Dermis microvascular lymphatic vessel endothelial cell (primary cell): ENCODE results near the gene DPRX. TPM values are rescaled to one million over a fixed set of nuclear protein-coding genes. Genes with fewer than 3 reads are reported as not detected.
A peak's percentile ranks its signal among the peaks of the same experiment; 100 is the strongest.

Experiments
- DNase-seq, 2 donors: peaks; one replicate each; pipeline versions ENCODE4 v3.0.0 to v3.0.0-alpha.2; 2010; ENCODE audit warnings: low read depth in 2 of 2
- total RNA-seq: library from RNA; depleted of rRNA; stranded (reverse); fragments of >200 nt; gene quantifications from 2 replicates; pipeline ENCODE4 v1.2.1, GENCODE V29; 2014

DPRX gene, protein sequence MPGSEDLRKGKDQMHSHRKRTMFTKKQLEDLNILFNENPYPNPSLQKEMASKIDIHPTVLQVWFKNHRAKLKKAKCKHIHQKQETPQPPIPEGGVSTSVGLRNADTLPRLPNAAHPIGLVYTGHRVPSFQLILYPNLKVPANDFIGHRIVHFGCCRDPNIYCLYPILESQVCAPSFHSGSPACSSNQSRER
- total RNA-seq = not detected in 2 replicates

DNA sequence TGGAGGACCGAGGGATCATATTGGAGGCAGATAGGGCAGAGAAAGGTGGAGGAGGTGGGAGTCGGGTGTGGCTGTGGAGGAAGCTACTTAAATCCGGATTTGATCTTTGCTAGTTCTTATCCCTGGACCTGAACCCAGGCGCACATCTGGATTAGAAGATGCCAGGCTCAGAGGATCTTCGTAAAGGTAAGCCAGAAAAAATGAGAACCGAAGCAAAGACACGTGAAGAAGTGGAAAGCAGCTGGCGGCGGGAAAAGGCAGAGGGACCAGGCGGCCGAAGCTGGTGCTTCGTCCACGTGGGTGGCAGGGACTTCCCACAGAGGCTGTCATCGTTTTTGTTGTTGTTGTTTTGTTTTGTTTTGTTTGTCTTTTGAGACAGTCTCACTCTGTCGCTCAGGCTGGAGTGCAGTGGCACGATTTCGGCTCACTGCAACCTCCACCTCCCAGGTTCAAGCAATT lies at the start of gene DPRX:
TSS of gene DPRX (plus strand) at position 51 of the 459 bp plus-strand sequence. CDS start at position 159, 108 bp downstream.
- DNase-seq = no peak

DNA sequence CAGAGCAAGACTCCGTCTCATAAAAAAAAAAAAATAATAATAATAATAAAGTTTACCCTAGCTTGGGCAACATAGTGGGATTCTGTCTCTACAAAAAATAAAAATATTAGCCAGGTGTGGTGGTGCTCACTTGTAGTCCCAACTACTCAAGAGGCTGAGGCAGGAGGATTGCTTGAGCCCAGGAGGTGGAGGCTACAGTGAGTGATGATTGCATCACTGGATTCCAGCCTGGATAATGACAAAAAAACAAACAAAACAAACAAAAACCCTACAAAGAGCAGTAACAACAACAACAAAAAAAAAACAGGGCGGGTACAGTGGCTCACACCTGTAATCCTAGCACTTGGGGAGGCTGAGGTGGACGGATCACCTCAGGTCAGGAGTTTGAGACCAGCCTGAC lies 48.6 kb upstream of the DPRX start:
- DNase-seq = no peak

DNA sequence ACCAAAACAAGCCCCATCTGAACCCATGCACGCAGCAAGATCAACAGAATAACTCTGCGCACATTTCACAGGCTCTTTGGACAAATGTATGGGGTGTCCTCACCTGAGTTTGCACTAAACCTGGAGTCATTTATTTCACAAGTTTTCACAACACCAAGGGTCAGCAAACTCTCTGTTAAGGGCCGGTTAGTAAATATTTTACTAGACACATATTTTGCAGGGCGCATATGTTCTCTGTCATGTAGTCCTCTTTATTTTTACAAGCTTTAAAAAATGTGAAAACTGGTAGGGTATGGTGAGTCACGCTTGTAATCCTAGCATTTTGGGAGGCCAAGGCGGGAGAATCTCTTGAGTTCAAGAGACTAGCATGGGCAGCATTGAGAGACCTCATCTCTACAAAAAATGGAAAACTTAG lies 45.5 kb upstream of the DPRX start:
- no peak for DNase-seq

DNA sequence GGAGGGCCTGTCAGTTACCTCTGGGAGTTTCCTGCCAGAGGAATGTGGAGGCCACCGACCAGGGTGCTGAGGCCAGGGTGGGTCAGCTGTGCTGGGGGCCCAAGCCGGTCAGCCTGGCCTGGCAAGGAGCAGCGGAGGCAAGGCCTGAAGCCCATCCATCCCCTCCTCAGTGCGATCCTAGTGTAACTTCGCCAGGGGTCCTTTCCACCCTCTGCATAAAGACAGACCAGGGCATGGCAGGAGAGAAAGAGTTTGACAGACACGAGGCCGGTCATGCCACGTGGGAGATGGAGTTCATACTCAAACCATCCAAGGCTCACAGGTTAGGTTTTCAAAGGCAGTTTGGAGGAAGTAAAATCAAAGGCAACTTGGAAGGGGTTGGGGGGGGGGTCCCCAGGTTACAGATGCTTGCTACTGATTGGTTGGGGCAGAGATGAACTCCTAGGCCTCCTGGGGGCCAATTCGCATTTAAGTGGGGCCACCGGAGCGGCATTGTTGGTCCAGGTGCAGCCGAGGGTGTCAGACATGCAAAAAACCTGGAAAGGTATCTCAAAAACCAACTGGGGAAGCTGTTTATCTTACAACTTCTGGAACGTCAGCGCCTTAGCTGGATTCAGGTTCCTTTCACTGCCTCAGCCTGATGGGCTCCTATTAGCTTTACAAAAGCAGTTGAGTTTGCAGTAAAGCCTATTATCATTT lies 36.8 kb upstream of the DPRX start:
- no peak for DNase-seq

DNA sequence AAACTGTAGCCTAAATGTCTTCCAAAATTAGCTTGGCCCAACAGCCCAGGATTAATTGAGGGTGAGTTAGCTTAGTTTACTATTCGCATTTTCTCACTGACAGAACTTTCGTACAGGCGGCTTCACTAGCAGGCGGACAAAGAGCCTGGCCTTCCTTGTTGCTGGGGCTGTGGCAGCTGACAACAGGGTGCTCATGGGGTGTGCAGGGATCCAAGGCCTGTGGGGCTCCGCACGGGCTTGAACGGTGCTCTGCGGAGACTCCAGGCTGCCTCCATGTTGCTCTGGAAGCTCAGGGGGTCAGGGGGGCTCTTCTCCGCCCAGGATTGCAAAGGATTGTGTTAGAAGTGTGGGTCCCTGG lies 36.3 kb upstream of the DPRX start:
- DNase-seq = no peak

DNA sequence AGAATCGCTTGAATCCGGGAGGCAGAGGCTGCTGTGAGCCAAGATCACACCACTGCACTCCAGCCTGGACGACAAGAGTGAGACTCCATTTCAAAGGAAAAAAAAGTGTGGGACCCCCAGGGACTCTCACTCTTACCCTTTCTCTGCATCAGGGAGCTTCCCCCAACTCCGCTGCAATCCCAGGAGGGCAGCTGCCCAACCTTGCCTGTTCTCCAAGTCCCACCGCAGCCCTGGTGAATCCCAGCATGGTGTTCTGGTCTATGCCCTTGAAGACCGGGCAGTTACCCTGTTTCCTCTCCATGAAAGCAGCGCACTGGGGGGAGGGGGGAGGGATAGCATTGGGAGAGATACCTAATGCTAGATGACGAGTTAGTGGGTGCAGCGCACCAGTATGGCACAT lies 35.7 kb upstream of the DPRX start:
- no peak for DNase-seq

DNA sequence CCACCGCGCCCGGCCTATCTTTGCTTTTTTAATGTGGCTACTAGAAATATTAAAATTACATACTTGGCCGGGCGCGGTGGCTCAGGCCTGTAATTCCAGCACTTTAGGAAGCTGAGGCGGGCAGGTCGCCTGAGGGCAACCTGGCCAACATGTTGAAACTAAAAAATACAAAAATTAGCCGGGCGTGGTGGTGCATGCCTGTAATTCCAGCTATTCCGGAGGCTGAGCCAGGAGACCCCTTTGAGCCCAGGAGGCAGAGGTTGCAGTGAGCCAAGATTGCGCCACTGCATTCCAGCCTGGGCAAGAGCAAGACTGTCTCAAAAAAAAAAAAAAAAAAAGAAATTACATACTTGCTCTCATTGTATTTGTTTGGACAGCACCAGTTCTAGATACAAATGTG lies 34.8 kb upstream of the DPRX start:
- peak in 1 of 2 donors; percentile 21 for DNase-seq

DNA sequence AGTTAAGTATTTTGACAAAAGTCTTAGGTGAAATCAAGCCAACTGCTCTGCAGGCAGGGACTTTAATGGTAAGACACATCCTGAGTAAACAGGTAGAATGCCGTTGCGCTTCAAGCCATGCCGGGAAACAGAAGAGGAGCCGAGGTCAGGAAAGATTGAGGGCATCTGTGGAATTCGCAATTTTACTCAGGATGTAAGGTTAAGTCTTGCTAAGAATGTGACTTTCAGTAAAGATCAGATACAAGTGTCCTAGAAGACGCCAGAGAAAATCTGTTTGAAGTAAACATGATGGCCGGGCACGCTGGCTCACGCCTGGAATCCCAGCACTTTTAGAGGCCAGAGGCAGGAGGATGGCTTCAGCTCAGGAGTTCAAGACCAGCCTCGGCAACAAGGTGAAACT lies 33.4 kb upstream of the DPRX start:
- DNase-seq = no peak

DNA sequence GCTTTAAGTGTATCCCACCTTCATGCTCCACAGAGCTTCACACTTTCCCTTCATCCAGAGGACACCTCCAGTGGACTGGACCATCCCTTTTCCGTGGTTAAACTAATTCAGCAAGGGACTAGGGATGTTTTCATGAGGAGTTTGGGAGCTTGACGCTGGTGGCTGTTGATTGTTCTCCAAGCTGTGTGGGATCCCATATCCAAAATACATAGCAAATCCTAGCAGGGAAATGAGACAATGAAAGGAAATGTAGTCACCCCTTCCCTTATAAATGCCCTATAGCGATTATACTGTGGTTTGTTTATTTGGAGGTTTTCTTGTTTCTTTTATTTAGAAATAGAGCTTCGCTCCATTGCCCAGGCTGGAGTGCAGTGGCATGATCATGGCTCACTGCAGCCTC lies 31.6 kb upstream of the DPRX start:
- peak; percentile 84 to 89 for DNase-seq

DNA sequence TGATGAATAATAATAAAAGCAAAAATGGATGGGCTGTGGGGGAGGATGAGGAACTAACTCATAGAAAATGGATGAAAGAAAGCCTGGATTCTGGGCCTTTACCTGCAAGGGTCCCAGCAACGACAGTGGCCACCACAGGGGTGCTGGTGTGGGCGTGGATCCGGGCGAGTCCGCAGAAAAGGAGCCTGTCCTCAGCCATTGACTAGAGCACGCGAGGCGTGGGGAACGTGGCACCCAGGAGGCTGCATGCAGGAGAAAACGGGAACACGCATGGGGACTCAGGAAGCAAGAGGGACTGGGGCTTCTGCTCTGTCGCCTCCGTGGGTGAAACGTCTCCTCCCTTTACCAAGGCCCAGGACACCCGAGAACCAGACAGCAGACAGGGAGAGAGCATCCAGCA lies 25.8 kb upstream of the DPRX start:
- no peak for DNase-seq

DNA sequence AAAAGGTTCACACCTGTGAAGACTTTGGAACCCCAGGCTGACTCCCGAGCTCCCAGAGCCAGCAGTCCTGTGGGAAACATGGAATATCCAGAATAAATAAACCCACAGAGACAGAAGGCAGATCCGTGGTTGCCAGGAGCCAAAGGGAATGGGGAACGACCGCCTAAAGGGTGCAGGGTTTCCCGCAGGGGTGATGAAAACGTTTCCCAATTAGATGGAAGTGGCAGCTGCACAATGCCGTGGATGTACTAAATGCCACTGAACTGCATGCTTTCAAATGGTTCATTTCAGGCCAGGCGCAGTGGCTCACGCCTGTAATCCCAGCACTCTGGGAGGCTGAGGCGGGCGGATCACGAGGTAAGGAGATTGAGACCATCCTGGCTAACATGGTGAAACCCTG lies 23.4 kb upstream of the DPRX start:
- no peak for DNase-seq

DNA sequence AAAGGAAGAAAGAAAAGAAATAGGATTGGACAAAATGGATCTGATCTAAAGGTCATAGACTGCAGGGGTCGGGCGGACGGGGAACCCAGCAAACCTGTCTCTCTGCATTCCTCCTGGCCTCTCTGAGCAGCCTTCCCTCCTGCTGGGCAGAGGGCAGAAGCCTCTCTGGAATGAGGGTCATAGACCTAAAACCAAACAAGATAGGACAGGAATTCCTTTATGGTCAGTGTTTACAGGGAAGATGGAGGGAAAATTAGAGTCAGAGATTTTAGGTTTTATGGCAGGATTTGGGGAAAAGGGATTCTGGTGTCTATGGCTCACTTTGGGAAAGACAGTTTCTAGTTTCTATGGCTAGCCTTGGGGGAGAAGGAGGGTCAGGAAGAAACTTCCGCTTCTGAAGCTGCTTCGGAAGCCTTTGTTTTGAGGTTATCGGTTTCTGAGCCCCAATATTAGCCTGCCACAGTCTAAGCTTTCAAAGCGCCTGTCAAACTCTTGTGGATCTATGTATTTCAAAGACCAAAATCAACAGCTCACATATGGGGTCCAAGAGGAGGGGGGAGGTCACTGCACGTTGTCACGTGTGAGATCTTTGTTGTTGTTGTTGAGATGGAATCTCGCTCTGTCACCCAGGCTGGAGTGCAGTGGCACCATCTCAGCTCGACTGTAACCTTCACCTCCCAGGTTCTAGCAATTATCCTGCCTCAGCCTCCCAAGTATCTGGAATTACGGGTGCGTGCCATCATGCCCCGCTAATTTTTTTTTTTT lies 18.9 kb upstream of the DPRX start:
- no peak for DNase-seq

DNA sequence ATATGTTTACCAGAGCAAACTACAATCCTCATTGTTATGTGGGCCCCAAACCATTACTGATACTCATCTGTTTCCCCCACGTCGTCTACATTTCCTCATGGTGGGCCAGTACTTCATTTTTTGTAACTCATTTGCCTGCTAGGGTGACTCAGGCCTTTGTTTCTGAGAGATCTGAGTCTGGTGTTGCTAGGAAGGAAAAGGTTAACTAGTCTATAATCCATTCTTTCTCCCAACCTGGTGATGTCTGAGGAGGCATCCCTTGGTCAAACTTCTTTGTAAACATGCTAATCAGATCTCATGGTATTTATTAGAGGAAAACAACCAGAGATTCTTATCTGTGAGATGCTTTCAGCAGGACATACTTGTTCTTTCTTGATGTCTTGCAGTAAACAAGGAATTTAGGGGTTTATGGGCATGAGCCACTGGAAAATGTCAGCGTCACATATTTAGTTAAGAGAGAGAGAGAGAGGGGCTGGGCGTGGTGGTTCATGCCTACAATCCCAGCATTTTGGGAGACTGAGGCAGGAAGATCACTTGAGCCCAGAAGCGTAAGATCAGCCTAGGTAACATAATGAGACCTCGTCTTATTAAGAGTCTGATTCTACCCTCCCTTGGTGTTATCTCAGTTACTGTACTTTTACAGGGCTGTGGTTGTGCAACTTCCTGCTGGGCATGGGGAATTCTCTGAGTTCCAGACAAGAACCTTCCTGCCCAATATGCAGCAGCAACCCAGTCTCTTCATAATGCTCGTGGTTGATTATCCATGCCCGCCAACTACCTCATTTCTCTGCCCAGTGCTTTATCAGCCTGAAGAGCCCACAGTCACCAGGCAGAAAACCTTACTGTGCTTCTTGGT lies 9.7 kb upstream of the DPRX start:
- peak; percentile 61 to 82 for DNase-seq

DNA sequence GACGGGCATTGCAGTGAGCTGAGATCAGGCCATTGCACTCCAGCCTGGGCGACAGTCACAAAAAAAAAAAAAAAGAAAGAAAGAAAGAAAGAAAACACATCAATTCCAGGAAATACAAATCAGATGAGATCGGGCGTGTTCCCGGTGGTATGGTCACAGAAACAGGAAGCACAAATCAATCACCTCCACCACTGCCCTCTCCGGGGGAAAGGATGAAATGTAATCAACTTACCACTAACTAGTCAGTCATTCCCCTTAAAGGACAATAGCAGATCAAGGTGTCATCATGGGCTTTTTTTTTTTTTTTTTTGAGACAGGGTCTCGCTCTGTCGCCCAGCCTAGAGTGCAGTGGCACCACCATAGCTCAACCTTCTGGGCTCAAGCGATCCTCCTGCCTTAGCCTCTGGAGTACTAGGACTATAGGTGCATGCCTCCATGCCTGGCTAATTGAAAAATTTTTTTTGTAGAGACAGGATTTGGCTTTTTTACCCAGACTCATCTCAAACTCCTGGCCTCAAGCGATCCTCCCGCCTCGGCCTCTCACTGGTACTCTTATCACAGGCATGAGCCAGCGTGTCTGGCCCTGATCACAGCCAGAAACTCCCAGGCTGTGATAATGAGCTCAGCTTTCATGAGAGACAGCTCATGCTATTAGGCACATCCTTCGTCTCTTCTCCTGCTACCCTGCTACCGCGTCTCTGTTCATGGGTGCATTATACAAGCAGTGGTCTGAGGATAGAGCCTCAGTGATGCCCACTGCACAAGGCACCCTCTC lies 6.8 kb upstream of the DPRX start:
- peak; percentile 81 to 88 for DNase-seq

DNA sequence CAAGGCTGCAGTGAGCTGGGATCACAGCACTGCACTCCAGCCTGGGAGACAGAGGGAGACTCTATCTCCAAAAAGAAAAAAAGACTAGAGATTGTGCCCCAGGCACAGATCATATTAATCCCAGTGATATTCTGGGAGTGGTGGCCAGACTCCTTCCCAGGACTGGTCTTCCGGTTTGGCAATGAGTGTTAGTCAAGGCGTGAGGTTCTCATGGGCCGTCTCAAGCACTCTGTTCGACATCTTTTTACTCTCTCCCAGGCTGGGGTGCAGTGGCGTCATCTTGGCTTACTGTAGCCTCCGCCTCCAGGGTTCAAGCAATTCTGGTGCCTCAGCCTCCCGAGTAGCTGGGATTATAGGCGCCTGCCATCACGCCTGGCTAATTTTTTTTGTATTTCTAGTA lies 5.3 kb upstream of the DPRX start:
- DNase-seq = no peak

DNA sequence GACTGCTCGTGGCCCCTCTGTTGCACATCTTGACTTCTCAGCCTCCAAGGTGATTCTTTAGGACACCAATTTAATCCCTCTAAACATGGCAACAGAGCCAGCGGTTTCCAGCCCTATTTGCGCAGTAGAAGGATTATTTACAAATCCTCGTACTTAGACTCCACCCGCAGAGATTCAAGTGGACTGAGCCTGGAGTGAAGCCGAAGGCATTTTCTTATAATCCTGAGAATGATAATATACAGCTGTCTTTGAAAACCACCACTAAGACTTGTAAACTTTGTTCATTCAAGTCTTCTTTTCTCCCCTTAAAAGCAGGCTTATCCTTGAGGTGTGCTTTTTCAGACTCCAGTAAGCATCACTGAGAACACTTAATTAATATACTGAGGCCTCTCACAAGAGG lies 4.8 kb upstream of the DPRX start:
- DNase-seq = no peak

DNA sequence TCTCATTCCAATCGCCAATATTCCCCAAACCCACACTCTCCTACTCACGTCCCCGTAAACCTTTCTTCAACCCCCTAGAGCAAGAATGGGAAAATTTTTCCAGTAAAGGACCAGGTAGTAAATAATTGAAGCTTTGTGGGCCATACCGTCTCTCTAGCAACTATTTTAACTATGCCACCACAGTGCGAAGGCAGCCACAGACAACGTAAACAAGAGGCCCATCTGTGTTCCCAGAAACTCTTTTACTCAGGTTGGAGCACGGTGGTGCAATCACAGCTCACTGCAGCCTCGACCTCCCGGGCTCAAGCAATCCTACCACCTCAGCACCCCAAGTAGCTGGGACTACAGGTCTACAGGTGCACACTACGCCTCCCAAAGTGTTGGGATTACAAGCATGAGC lies 3.0 kb downstream of the DPRX start:
- no peak for DNase-seq

DNA sequence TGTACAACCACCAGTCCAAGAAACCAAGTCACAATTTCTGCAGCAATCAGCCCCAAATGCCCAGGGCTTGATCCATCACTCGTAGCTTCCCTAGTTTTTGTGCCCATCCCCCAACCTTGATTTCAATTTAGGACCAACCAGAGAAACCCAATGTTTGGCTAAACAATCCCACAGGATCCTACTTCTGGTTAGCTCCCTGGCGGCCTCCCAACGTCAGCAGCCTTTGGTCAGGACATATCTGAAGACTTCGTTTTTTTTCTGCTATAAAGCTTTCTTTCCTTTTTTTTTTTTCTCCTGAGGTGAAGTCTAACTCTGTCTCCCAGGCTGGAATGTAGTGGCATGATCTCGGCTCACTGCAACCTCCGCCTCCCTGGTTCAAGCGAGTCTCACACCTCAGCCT lies 7.7 kb downstream of the DPRX start:
- DNase-seq = no peak

DNA sequence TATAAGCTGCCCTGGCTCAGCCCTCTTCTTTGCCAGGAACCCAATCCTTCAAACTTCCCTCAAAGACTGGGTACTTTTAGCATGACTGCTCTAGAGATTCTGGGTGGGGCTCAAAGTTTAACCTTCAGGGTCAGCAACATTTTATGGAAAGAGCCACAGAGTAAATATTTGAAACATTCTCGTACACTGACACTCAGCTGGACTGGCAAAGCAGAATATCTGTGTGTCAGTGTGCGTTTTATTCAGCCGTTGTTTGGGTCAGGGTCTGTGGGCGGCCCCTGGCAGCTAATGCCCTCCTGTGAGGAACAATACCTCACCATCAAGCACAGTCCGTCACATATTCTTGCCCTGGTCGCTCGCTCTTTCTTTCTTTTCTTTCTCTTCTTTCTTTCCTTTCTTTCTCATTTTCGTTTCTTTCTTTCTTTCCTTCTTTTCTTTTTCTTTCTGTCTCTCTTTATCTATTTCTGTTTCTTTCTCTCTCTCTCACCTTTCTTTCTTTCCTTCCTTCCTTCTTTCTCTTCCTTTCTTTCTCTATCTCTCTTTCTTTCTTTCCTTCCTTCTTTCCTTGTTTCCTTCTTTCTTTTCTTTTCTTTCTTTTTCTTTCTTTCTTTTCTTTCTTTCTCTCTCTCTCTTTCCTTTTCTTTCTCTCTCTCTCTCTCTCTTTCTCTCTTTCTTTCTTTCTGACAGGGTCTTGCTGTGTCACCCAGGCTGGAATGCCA lies 10.7 kb downstream of the DPRX start:
- no peak for DNase-seq

DNA sequence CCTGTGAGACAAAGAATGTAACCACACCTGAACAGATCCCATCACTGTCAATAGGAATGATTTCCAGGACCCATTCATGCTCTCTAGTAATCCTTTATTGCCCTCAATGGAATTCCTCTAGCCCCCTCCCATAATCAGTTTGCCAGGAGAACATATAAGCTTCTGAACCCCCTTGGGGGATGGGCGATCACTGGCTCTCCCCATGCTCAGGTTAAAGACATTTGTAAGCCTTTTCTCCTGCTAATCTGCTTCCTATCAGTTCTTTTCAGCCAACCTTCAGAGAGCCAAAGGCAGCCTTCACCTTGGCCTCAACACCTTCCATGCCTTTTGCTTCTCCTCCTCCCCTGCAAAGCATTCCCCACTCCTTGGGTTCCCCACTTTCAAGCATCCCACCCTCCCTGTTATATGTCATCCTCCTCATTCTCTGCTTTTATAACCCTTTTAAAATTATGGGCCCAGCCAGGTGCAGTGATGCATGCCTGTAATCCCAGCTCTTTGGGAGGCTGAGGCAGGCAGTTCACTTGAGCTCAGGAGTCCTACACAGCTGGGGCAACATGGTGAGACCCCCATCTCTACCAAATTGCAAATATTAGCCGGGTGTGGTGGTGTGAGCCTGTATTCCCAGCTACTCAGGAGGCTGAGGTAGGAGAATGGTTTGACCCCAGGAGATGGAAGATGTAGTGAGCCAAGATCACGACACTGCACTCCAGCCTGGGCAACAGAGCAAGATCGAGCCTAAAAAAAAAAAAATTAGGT lies 12.4 kb downstream of the DPRX start:
- DNase-seq = no peak
